OCI-LY3 (cell line): ENCODE results near the gene KDM6A.

Source experiments
- EZH2phosphoT487 ChIP-seq: fragments of 200-600 bp; shearing (Covaris generic); IDR thresholded peaks from 2 replicates; pipeline ENCODE4 v1.6.1; 2018; ENCODE audit warnings: antibody characterized with exemption, mixed run types, low read depth
- TF ChIP-seq, protein P1 (sequence below): fragments of 200-600, 300-600 bp; sonication (generic); IDR thresholded peaks from 2 replicates; pipeline ENCODE4 v1.5.1; 2014; ENCODE audit warnings: antibody characterized with exemption, low read length, low read depth

DNA sequence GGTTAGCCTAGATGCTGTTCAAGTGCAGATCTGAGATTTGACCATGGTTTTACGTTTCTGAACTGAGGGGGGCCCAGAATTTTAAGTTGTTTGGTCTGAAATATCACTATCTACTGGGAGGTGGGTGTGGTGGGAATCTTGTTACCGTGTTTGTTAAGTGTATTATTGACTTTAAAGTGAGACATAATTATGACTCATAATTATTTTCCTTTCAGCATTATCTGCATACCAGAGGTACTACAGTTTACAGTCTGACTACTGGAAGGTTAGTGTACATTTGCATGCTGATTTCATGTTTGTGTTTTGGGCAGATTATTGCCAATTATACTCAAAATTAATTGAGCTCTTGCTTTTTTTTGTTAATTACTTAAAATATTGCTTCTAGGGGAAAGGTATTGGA, 101.5 kb downstream of the KDM6A start:
- TF ChIP-seq, protein P1, sequence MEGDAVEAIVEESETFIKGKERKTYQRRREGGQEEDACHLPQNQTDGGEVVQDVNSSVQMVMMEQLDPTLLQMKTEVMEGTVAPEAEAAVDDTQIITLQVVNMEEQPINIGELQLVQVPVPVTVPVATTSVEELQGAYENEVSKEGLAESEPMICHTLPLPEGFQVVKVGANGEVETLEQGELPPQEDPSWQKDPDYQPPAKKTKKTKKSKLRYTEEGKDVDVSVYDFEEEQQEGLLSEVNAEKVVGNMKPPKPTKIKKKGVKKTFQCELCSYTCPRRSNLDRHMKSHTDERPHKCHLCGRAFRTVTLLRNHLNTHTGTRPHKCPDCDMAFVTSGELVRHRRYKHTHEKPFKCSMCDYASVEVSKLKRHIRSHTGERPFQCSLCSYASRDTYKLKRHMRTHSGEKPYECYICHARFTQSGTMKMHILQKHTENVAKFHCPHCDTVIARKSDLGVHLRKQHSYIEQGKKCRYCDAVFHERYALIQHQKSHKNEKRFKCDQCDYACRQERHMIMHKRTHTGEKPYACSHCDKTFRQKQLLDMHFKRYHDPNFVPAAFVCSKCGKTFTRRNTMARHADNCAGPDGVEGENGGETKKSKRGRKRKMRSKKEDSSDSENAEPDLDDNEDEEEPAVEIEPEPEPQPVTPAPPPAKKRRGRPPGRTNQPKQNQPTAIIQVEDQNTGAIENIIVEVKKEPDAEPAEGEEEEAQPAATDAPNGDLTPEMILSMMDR, result no peak
- no peak for TF ChIP-seq EZH2phosphoT487
